Measurements from ENCODE around the gene FAF2.
A peak's percentile ranks its signal among the peaks of the same experiment; 100 is the strongest.

FAF2 gene

DNA sequence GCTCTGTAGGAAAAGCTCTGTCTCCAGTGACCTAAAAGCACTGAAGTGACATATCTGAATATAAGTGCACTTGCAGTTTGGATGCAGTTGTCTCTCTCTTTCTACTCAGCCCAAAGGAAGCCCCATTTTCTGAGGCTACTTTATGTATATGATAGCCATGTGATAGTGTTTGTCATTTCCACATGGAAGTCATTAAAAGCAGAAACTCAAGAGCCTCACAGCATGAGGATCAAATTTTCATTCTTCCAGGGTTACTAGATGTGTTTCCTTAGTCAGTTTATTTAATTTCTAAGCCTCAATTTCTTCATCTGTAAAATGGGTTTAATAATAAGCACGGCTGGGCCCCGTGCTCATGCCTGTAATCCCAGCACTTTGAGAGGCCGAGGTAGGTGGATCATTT is 52.3 kb downstream of the FAF2 start:
- no peak overlapping the region for H3K4me3 ChIP-seq (replicated peaks in 1 of 2; ENCODE audit: low read depth in 2 of 2, low read length in 2 of 2)
- TF ChIP-seq, protein P1, sequence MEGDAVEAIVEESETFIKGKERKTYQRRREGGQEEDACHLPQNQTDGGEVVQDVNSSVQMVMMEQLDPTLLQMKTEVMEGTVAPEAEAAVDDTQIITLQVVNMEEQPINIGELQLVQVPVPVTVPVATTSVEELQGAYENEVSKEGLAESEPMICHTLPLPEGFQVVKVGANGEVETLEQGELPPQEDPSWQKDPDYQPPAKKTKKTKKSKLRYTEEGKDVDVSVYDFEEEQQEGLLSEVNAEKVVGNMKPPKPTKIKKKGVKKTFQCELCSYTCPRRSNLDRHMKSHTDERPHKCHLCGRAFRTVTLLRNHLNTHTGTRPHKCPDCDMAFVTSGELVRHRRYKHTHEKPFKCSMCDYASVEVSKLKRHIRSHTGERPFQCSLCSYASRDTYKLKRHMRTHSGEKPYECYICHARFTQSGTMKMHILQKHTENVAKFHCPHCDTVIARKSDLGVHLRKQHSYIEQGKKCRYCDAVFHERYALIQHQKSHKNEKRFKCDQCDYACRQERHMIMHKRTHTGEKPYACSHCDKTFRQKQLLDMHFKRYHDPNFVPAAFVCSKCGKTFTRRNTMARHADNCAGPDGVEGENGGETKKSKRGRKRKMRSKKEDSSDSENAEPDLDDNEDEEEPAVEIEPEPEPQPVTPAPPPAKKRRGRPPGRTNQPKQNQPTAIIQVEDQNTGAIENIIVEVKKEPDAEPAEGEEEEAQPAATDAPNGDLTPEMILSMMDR (IDR thresholded peaks at IDR 0.05; ENCODE audit: low read depth, low read length), result no peak
- no peak for DNase-seq (ENCODE audit: low read depth in 2 of 2)

DNA sequence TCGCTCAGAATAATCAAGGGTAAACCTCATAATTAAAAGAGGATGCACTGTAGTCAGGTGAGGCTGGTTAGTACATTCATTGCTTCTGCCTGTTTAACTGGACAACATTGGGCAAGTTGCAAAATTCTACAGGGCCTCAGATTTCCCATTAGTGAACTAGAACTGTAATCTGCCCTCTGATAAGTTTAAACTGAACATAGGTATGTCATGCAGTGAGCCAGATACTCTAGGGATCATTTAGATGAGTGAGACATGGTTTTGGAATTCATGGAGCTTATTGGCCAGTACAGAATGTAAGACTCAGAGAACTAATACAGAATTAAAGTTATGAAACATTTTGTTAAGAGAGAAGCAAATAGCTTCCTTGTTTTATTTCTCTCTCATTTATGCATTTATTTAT is 53.1 kb downstream of the FAF2 start:
- TF ChIP-seq, protein P1 (IDR thresholded peaks at IDR 0.05; ENCODE audit: low read depth, low read length), result no peak
- DNase-seq (ENCODE audit: low read depth in 2 of 2), result peak; percentile 65 to 91
- no peak overlapping the region for H3K4me3 ChIP-seq (replicated peaks in 1 of 2; ENCODE audit: low read depth in 2 of 2, low read length in 2 of 2)

DNA sequence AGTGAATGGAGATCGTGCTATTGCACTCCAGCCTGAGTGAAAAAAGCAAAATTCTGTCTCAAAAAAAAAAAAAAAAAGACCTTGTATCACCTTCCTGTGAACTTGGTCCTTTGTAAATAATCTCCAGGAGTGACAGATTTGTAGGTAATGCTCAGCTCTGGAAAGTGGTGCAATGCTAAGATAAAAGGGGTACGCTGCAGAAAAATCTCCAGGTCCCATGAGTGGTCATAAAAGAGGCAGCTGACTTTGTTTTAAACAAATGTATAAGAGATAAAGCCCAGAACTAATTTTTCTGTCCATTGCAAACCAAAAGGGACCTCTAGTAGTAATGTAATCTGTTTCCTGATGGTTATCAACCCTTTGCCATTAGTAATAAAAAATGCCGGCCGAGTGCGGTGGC is 55.3 kb downstream of the FAF2 start:
- TF ChIP-seq, protein P1 (IDR thresholded peaks at IDR 0.05; ENCODE audit: low read depth, low read length), result no peak
- no peak overlapping the region for H3K4me3 ChIP-seq (replicated peaks in 1 of 2; ENCODE audit: low read depth in 2 of 2, low read length in 2 of 2)
- no peak for DNase-seq (ENCODE audit: low read depth in 2 of 2)

DNA sequence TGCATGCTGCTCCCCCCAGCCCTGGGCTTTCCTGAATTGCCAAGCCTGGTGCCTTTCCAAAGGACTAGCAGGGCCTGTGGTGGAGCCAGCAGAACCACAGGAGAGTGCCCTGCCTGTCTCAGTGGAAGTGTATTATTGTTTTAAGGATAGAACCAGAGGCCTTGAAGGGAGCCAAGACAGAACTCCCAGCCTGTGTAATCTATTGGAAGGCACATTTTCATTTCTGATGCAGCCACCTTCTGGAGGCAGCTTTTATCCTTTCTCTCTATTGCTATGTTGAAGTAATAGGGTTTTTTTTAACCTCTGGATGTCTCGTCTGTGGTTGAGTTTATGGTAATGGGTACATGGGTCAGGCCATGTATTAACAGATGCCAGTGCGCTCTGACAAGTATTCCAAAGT is 59.7 kb downstream of the FAF2 start:
- no peak for DNase-seq (ENCODE audit: low read depth in 2 of 2)
- no peak overlapping the region for H3K4me3 ChIP-seq (replicated peaks in 1 of 2; ENCODE audit: low read depth in 2 of 2, low read length in 2 of 2)
- TF ChIP-seq, protein P1 (IDR thresholded peaks at IDR 0.05; ENCODE audit: low read depth, low read length), result no peak

DNA sequence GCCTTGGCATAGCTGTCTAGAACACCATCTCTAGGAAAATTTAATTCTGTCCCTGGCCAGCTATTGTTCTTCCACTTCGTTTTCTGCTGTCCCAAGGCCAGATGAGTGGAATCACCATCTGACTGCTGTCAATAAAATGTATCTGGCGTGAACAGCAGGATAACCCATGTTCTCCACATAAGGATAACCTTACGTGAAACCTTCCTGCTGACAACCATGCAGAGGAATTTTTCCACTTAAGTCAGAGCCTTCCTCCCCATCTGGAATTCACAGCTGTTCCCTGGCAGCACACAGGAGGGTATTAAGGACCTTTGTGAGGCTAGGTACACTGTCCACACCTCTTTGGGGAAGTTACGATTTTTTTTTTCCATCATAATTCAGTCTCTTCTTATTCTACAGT is 60.4 kb downstream of the FAF2 start:
- TF ChIP-seq, protein P1 (IDR thresholded peaks at IDR 0.05; ENCODE audit: low read depth, low read length), result no peak
- H3K4me3 ChIP-seq (replicated peaks in 1 of 2; ENCODE audit: low read depth in 2 of 2, low read length in 2 of 2), result no peak overlapping the region
- peak in 1 of 2 donors; percentile 18 for DNase-seq (ENCODE audit: low read depth in 2 of 2)

DNA sequence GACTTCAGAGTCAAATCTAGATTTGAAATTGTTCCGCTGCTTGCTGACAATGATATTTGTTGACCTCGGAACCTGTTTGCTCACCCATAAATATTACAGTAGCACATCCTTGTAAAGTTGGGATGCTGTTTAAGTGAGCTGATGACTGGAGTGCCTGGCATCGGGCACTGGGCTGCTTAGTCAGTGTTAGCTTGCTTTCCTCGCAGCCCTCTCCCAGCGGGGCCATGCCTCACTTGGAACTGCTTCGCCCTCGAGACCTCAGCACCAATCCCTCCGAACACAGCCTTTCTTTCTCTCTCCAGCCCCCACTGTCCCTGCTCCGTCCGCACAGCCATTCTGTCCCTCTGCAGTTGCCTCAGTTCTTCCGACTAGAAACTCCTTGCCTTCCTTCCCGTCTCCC is 65.6 kb downstream of the FAF2 start:
- TF ChIP-seq, protein P1 (IDR thresholded peaks at IDR 0.05; ENCODE audit: low read depth, low read length), result no peak
- no peak overlapping the region for H3K4me3 ChIP-seq (replicated peaks in 1 of 2; ENCODE audit: low read depth in 2 of 2, low read length in 2 of 2)
- DNase-seq (ENCODE audit: low read depth in 2 of 2), result no peak

DNA sequence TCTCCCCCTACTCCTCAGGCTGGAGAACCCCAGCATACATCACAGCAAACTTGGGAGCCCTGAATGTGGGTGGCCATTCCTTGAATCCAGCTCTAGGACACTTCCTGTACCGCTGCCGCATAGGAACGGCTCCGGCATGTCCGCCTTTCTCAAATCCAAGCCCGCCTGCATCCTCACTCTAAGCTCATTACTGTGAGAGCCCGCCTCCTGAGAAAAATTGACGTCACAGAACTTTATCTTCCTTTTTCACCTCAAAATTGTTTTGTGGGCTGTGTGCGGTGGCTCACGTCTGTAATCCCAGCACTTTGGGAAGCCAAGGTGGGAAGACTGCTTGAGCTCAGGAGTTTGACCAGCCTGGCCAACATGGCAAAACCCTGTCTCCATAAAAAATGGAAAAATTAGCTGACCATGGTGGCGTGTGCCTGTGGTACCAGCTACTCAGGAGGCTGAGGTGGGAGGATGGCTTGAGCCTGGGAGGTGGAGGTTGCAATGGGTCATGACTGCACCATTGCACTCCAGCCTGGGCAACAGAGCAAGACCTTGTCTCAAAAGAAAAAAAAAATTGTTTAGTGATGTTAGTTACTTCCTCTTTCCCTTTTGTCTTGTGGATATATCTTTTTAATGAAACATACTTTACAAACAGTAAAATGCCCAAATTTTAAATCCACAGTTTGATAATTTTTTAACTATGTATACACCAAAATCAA is 66.2 kb downstream of the FAF2 start:
- DNase-seq (ENCODE audit: low read depth in 2 of 2), result no peak
- no peak overlapping the region for H3K4me3 ChIP-seq (replicated peaks in 1 of 2; ENCODE audit: low read depth in 2 of 2, low read length in 2 of 2)
- TF ChIP-seq, protein P1 (IDR thresholded peaks at IDR 0.05; ENCODE audit: low read depth, low read length), result no peak
